ENCODE data around the gene CD22.

The CD22 gene

DNA sequence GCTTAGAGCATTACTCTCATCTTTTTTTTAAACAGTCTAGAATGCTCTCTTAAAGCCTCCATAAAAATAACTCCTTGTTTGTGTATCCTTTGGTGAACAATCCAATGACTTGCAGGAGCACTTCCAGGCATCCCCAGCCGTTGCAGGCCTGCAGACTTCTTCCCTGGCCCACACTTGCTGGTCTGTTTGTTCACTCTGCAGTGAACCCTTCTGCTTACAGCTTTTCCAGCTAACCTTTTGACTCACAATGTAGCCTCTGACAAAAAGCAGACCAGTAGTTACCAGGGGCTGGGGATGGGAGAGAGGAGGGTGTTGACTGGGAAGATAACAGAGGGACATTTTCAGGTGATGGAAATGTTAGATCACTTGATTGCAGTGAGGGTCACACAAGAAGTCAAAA, 51.0 kb downstream of the CD22 start:
- no peak overlapping the region for H3K4me3 ChIP-seq (ENCODE audit: low read depth, low read length)
- TF ChIP-seq CTCF (IDR thresholded peaks at IDR 0.05; ENCODE audit: borderline replicate concordance, insufficient read depth, low read depth, low read length) = no peak

DNA sequence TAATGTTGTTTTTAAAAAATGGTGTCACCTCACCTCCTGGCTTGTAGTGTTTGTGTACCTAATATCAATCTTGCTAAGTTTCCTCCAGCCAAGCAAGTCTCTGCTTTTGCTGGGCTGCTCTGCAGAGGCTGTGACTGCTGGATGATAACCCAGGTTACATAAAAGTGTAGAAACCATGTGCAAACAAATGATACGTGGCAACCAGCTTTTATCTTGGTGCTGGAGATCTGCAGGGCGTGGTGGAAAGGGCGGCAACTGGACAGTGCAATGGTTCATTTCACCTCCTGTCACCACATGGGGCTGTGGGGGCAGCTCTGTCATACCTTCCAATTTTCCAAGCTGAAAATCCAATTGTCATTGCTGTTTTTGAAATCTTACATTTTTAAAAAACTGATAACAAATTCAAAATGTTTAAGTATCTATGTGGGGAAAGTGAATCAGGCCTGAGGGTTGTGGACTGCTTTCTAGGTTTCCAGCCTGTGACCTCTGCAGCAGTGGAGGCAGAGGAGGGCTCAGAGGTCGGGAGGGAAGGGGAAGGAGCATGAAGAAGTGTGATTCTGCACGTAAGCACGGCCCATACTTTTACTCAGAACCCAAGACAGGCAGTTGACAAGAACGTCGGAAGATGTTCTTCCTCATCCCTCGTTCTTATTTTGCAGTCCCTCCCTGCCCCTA, 51.6 kb downstream of the CD22 start:
- H3K4me3 ChIP-seq (ENCODE audit: low read depth, low read length) = no peak overlapping the region
- TF ChIP-seq CTCF (IDR thresholded peaks at IDR 0.05; ENCODE audit: borderline replicate concordance, insufficient read depth, low read depth, low read length) = no peak

GRCh38 chr19:35381318-35381717, 52.3 kb downstream of the CD22 start:
- no peak for TF ChIP-seq CTCF (IDR thresholded peaks at IDR 0.05; ENCODE audit: borderline replicate concordance, insufficient read depth, low read depth, low read length)
- no peak overlapping the region for H3K4me3 ChIP-seq (ENCODE audit: low read depth, low read length)

GRCh38 chr19:35381926-35382325, 52.9 kb downstream of the CD22 start:
- no peak for TF ChIP-seq CTCF (IDR thresholded peaks at IDR 0.05; ENCODE audit: borderline replicate concordance, insufficient read depth, low read depth, low read length)
- no peak overlapping the region for H3K4me3 ChIP-seq (ENCODE audit: low read depth, low read length)

- H3K4me3 ChIP-seq (ENCODE audit: low read depth, low read length) = no peak overlapping the region
- no peak for TF ChIP-seq CTCF (IDR thresholded peaks at IDR 0.05; ENCODE audit: borderline replicate concordance, insufficient read depth, low read depth, low read length)
Observed at GRCh38 chr19:35383536-35383935, 54.5 kb downstream of the CD22 start.

GRCh38 chr19:35388277-35389054, 59.5 kb downstream of the CD22 start:
- no peak for TF ChIP-seq CTCF (IDR thresholded peaks at IDR 0.05; ENCODE audit: borderline replicate concordance, insufficient read depth, low read depth, low read length)
- no peak overlapping the region for H3K4me3 ChIP-seq (ENCODE audit: low read depth, low read length)

Data from GM12875 (cell line).